Vagina (tissue), 2 donors: ENCODE results near the gene ARMC5. TPM values are rescaled to one million over a fixed set of nuclear protein-coding genes. Genes with fewer than 3 reads are reported as not detected.

Source experiments
- DNase-seq, 2 donors: peaks; one replicate each; pipeline ENCODE4 v3.0.0-alpha.2; 2017; ENCODE audit errors: extremely low spot score in 2 of 2
- H3K27ac ChIP-seq: fragments of 200-600 bp; sonication (generic); one replicate; pipeline ENCODE4 v1.5.1; 2019
- H3K27me3 ChIP-seq: fragments of 200-600 bp; sonication (generic); one replicate; pipeline ENCODE4 v1.5.1; 2019
- H3K36me3 ChIP-seq, 2 donors: fragments of 200-600 bp; sonication (generic); one replicate each; pipeline ENCODE4 v1.5.1; 2017 to 2019
- H3K4me1 ChIP-seq: fragments of 200-600 bp; sonication (generic); one replicate; pipeline ENCODE4 v1.5.1; 2019
- H3K4me3 ChIP-seq, 2 donors: fragments of 200-600 bp; sonication (generic); 1 replicate in 1 of 2; 2 replicates in 1 of 2; pipeline ENCODE4 v1.5.1; 2016 to 2019
- H3K9me3 ChIP-seq: fragments of 200-600 bp; sonication (generic); one replicate; pipeline ENCODE4 v1.5.1; 2019
- POLR2A ChIP-seq, 2 donors: fragments of 450-650 bp; IDR thresholded peaks; one replicate each; pipeline ENCODE4 v1.6.1; 2017; ENCODE audit warnings: antibody characterized with exemption in 2 of 2, mild to moderate bottlenecking in 2 of 2, moderate library complexity in 2 of 2
- POLR2AphosphoS5 ChIP-seq, 2 donors: sonication (generic); formaldehyde crosslinking; IDR thresholded peaks; one replicate each; pipeline ENCODE4 v1.9.0; 2017; ENCODE audit warnings: antibody characterized with exemption in 2 of 2, mild to moderate bottlenecking in 2 of 2, low read depth in 1 of 2; ENCODE audit not compliant: insufficient read depth in 1 of 2
- intact Hi-C: fragments of 100-400 bp; cut with DNase I; formaldehyde crosslinking; loops from one replicate; pipeline ENCODE4 v1.15.1; 2023
- total RNA-seq: library from RNA; depleted of rRNA; stranded (reverse); fragments of >200 nt; gene quantifications from one replicate; pipeline ENCODE4 v1.2.3, GENCODE V29; 2016
- TF ChIP-seq, protein P1 (sequence below), 3 experiments: fragments of 450-650 bp in 2 of 3; fragments of 200-600 bp in 1 of 3; sonication (generic) in 1 of 3; IDR thresholded peaks; one replicate each; pipeline ENCODE4 v1.5.1; 2017 to 2019; ENCODE audit warnings: antibody characterized with exemption in 3 of 3, mild to moderate bottlenecking in 2 of 3, moderate library complexity in 2 of 3

The ARMC5 gene
- total RNA-seq, 1 donor from 2014 or later, result 11.3 TPM

DNA sequence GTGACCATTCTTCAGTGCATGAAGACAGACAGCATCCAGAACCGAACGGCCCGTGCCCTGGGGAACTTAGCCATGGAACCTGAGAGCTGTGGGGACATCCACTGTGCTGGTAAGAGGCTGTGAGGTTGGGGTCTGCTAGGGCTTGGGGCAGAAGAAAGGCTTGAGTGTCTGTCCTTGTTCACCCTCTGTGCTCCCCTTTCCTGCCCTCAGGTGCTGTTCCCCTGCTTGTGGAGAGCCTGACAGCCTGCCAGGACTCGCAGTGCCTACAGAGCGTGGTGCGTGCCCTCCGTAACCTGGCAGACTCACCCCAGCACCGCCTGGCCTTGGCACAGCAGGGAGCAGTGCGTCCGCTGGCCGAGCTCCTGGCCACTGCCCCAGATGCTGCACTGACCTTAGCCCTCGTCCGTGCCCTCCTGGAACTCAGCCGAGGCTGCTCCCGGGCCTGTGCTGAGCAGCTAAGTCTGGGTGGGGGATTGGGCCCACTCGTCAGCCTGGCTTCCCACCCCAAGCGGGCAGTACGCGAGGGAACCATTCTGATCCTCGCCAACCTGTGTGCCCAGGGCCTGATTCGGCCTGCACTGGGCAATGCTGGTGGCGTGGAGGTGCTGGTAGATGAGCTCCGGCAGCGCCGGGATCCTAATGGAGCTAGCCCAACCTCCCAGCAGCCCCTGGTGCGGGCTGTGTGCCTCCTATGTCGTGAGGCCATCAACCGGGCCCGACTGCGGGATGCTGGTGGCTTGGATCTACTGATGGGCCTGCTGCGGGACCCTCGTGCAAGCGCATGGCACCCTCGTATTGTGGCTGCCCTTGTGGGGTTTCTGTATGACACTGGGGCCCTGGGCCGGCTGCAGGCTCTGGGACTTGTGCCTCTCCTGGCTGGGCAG is 2.9 kb downstream of the ARMC5 start:
- intact Hi-C loops, result no loop called here
- H3K36me3 ChIP-seq, result peaks cover 0 to 51% of the 10 kb centered on the region in 2 donors
- DNase-seq, result no peak

GRCh38 chr16:31464348-31464769 is 5.1 kb downstream of the ARMC5 start:
- Histone ChIP-seq H3K27me3 (no peaks in the 10 kb centered on the region), H3K27ac (no peak overlapping the region), H3K4me1 (peaks cover 12% of the 10 kb centered on the region), H3K4me3 (no peak overlapping the region), H3K9me3 (no peaks in the 10 kb centered on the region), H3K36me3 (peaks cover 0 to 54% of the 10 kb centered on the region in 2 donors)
- no peak for DNase-seq
- intact Hi-C loops, result no loop called here
- TF ChIP-seq, protein P1, sequence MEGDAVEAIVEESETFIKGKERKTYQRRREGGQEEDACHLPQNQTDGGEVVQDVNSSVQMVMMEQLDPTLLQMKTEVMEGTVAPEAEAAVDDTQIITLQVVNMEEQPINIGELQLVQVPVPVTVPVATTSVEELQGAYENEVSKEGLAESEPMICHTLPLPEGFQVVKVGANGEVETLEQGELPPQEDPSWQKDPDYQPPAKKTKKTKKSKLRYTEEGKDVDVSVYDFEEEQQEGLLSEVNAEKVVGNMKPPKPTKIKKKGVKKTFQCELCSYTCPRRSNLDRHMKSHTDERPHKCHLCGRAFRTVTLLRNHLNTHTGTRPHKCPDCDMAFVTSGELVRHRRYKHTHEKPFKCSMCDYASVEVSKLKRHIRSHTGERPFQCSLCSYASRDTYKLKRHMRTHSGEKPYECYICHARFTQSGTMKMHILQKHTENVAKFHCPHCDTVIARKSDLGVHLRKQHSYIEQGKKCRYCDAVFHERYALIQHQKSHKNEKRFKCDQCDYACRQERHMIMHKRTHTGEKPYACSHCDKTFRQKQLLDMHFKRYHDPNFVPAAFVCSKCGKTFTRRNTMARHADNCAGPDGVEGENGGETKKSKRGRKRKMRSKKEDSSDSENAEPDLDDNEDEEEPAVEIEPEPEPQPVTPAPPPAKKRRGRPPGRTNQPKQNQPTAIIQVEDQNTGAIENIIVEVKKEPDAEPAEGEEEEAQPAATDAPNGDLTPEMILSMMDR (IDR thresholded peaks at IDR 0.05), result no peak
- TF ChIP-seq POLR2A (IDR thresholded peaks at IDR 0.05) (no peak), POLR2AphosphoS5 (IDR thresholded peaks at IDR 0.05; ENCODE audit: insufficient read depth in 1 of 2, low read depth in 1 of 2) (no peak)

More for the DNA sequence above, 2.9 kb downstream of the ARMC5 start:
- Histone ChIP-seq H3K27ac (no peak overlapping the region), H3K9me3 (no peaks in the 10 kb centered on the region), H3K4me3 (no peak overlapping the region), H3K27me3 (no peaks in the 10 kb centered on the region), H3K4me1 (peaks cover 24% of the 10 kb centered on the region)
- TF ChIP-seq POLR2A (IDR thresholded peaks at IDR 0.05) (no peak), POLR2AphosphoS5 (IDR thresholded peaks at IDR 0.05; ENCODE audit: insufficient read depth in 1 of 2, low read depth in 1 of 2) (no peak)

DNA sequence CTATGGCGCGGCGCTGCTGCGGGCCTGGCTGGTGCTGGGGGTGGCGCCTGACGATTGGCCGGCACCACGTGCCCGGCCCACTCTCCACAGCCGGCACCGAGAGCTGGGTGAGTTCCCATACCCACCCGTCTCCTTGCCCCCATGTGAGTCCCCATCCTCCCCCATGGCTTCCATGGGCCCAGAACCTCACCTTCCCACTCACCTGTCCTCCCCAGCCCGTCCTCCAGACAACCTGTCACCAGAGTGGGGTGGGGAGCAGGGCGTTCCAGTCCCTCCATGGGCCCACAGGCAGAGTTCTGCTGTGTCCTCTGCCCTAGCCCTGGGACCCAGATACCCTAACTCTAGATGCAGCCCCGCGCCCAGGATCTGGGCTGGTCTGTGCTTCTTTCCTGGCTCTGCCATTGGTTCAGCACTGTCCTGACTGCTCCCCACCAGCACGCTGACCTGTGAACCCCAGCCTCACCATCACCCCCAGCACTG is 5.5 kb downstream of the ARMC5 start:
- Histone ChIP-seq H3K4me3 (no peak overlapping the region), H3K9me3 (no peaks in the 10 kb centered on the region), H3K27me3 (no peaks in the 10 kb centered on the region), H3K4me1 (peaks cover 12% of the 10 kb centered on the region), H3K27ac (no peak overlapping the region), H3K36me3 (peaks cover 0 to 54% of the 10 kb centered on the region in 2 donors)
- TF ChIP-seq, protein P1 (IDR thresholded peaks at IDR 0.05), result no peak
- no peak for TF ChIP-seq POLR2AphosphoS5 (IDR thresholded peaks at IDR 0.05; ENCODE audit: insufficient read depth in 1 of 2, low read depth in 1 of 2)
- no peak for TF ChIP-seq POLR2A (IDR thresholded peaks at IDR 0.05)
- DNase-seq, result no peak
- intact Hi-C loops, result no loop called here

- H3K4me3 ChIP-seq, result no peak overlapping the region
- H3K9me3 ChIP-seq, result no peaks in the 10 kb centered on the region
- DNase-seq, result no peak
- TF ChIP-seq, protein P1 (IDR thresholded peaks at IDR 0.05), result no peak
- TF ChIP-seq POLR2A (IDR thresholded peaks at IDR 0.05) (no peak), POLR2AphosphoS5 (IDR thresholded peaks at IDR 0.05; ENCODE audit: insufficient read depth in 1 of 2, low read depth in 1 of 2) (no peak)
- intact Hi-C loops, result no loop called here
- H3K27me3 ChIP-seq, result no peaks in the 10 kb centered on the region
- H3K36me3 ChIP-seq, result peaks cover 0 to 54% of the 10 kb centered on the region in 2 donors
- H3K4me1 ChIP-seq, result peaks cover 5% of the 10 kb centered on the region
- no peak overlapping the region for H3K27ac ChIP-seq
Measured at GRCh38 chr16:31465788-31466370, 6.6 kb downstream of the ARMC5 start.

DNA sequence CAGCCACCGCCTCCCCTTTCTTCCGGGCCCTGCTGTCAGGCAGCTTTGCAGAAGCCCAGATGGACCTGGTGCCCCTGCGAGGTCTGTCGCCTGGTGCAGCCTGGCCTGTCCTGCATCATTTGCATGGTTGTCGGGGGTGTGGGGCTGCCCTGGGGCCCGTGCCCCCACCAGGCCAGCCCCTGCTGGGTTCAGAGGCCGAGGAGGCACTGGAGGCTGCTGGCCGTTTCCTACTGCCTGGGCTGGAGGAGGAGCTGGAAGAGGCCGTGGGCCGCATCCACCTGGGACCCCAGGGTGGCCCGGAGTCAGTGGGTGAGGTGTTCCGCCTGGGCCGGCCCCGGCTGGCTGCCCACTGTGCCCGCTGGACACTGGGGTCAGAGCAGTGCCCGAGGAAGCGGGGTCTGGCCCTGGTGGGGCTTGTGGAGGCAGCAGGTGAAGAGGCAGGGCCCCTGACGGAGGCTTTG is 7.1 kb downstream of the ARMC5 start:
- Histone ChIP-seq H3K4me3 (no peak overlapping the region), H3K4me1 (peaks cover 8% of the 10 kb centered on the region), H3K36me3 (peaks cover 0 to 54% of the 10 kb centered on the region in 2 donors), H3K9me3 (no peaks in the 10 kb centered on the region), H3K27me3 (no peaks in the 10 kb centered on the region), H3K27ac (no peak overlapping the region)
- intact Hi-C loops, result no loop called here
- no peak for DNase-seq
- TF ChIP-seq POLR2AphosphoS5 (IDR thresholded peaks at IDR 0.05; ENCODE audit: insufficient read depth in 1 of 2, low read depth in 1 of 2) (no peak), POLR2A (IDR thresholded peaks at IDR 0.05) (no peak)
- TF ChIP-seq, protein P1 (IDR thresholded peaks at IDR 0.05), result no peak
